HEK293 (cell line): ENCODE measurements around the gene ZDHHC11.

Experiments
- CTCF ChIA-PET: fragments of 350-600 bp; formaldehyde crosslinking; extraction: SDS; loops from one replicate; lab custom pipeline; 2021; ENCODE audit warnings: antibody characterized with exemption; lab: Yijun Ruan, JAX
- POLR2A ChIA-PET: fragments of 300-600 bp; formaldehyde crosslinking; extraction: SDS; loops from one replicate; lab custom pipeline; 2020; ENCODE audit warnings: antibody characterized with exemption, inconsistent platforms; lab: Yijun Ruan, JAX
- H3K27ac ChIP-seq: fragments of 200-500 bp; sonication (Bioruptor generic); 2 replicates; pipeline ENCODE4 v1.5.1; 2014; ENCODE audit warnings: low read depth, low read length, control low read depth, inconsistent platforms; ENCODE audit errors: extremely low read depth
- H3K36me3 ChIP-seq, 2 experiments: fragments of 200-500 bp in 1 of 2; sonication (Bioruptor generic) in 1 of 2; 1 replicate in 1 of 2; 2 replicates in 1 of 2; pipeline ENCODE4 v1.5.1; 2014 to 2017; ENCODE audit warnings: inconsistent platforms in 2 of 2, low read length in 2 of 2; ENCODE audit not compliant: control insufficient read depth in 2 of 2, insufficient read depth in 1 of 2
- H3K4me1 ChIP-seq: fragments of 200-500 bp; sonication (Bioruptor generic); 2 replicates; pipeline ENCODE4 v1.5.1; 2014; ENCODE audit warnings: mild to moderate bottlenecking, low read length, inconsistent platforms; ENCODE audit not compliant: control insufficient read depth, insufficient read depth
- H3K4me3 ChIP-seq: 2 replicates; pipeline ENCODE4 v1.5.1; 2011; ENCODE audit warnings: low read depth, mild to moderate bottlenecking, control low read depth, low read length, moderate library complexity
- H3K9me3 ChIP-seq: fragments of 200-500 bp; sonication (Bioruptor generic); 2 replicates; pipeline ENCODE4 v1.5.1; 2014; ENCODE audit warnings: low read depth, low read length, inconsistent platforms; ENCODE audit not compliant: control insufficient read depth, insufficient read depth
- GFI1B ChIP-seq: fragments of 450-650 bp; formaldehyde crosslinking; IDR thresholded peaks from 2 replicates; pipeline ENCODE4 v1.5.1; 2016; ENCODE audit warnings: missing biosample characterization, missing genetic modification characterization
- HOXD13 ChIP-seq: sonication (generic); formaldehyde crosslinking; IDR thresholded peaks from 2 replicates; pipeline ENCODE4 v1.8.0; 2022; ENCODE audit warnings: missing genetic modification reagents, borderline replicate concordance
- KLF1 ChIP-seq: fragments of 450-650 bp; formaldehyde crosslinking; IDR thresholded peaks from 2 replicates; pipeline ENCODE4 v1.5.1; 2016; ENCODE audit warnings: missing biosample characterization, missing genetic modification characterization
- KLF10 ChIP-seq: fragments of 450-650 bp; IDR thresholded peaks from 2 replicates; pipeline ENCODE4 v1.5.1; 2018; ENCODE audit warnings: missing biosample characterization, mild to moderate bottlenecking, missing genetic modification characterization
- KLF7 ChIP-seq: fragments of 450-650 bp; formaldehyde crosslinking; IDR thresholded peaks from 2 replicates; pipeline ENCODE4 v1.5.1; 2016; ENCODE audit warnings: missing biosample characterization, missing genetic modification characterization, borderline replicate concordance
- YY1 ChIP-seq: fragments of 450-650 bp; formaldehyde crosslinking; IDR thresholded peaks from 2 replicates; pipeline ENCODE4 v1.5.1; 2018; ENCODE audit warnings: missing biosample characterization, missing genetic modification characterization
- ZNF169 ChIP-seq: fragments of 450-650 bp; formaldehyde crosslinking; IDR thresholded peaks from 2 replicates; pipeline ENCODE4 v1.5.1; 2016; ENCODE audit warnings: missing biosample characterization, missing genetic modification characterization
- ZNF19 ChIP-seq: fragments of 450-650 bp; formaldehyde crosslinking; IDR thresholded peaks from 2 replicates; pipeline ENCODE4; 2016; ENCODE audit warnings: missing biosample characterization, missing genetic modification characterization, low read depth
- ZNF266 ChIP-seq: fragments of 450-650 bp; formaldehyde crosslinking; IDR thresholded peaks from 2 replicates; pipeline ENCODE4 v1.5.1; 2016; ENCODE audit warnings: missing biosample characterization, missing genetic modification characterization, low read depth
- ZNF391 ChIP-seq: fragments of 450-650 bp; formaldehyde crosslinking; IDR thresholded peaks from 2 replicates; pipeline ENCODE4 v1.5.1; 2016; ENCODE audit warnings: low read depth, missing biosample characterization, missing genetic modification characterization, borderline replicate concordance
- ZNF48 ChIP-seq: fragments of 450-650 bp; formaldehyde crosslinking; IDR thresholded peaks from 2 replicates; pipeline ENCODE4 v1.5.1; 2016; ENCODE audit warnings: missing biosample characterization, missing genetic modification characterization
- ZNF549 ChIP-seq: fragments of 450-650 bp; IDR thresholded peaks from 2 replicates; pipeline ENCODE4 v1.5.1; 2018; ENCODE audit warnings: missing biosample characterization, missing genetic modification characterization, mild to moderate bottlenecking, inconsistent platforms, moderate library complexity
- ZNF560 ChIP-seq: fragments of 450-650 bp; formaldehyde crosslinking; IDR thresholded peaks from 2 replicates; pipeline ENCODE4 v1.5.1; 2017; ENCODE audit warnings: missing biosample characterization, missing genetic modification characterization, borderline replicate concordance
- ZNF596 ChIP-seq: fragments of 450-650 bp; IDR thresholded peaks from 2 replicates; pipeline ENCODE4 v1.5.0; 2018; ENCODE audit warnings: missing biosample characterization, mild to moderate bottlenecking, missing genetic modification characterization, moderate library complexity
- ZNF600 ChIP-seq: fragments of 450-650 bp; formaldehyde crosslinking; IDR thresholded peaks from 2 replicates; pipeline ENCODE4 v1.5.1; 2016; ENCODE audit warnings: missing biosample characterization, missing genetic modification characterization
- ZSCAN23 ChIP-seq: fragments of 450-650 bp; formaldehyde crosslinking; IDR thresholded peaks from 2 replicates; pipeline ENCODE4 v1.5.1; 2016; ENCODE audit warnings: missing biosample characterization, missing genetic modification characterization
- TF ChIP-seq, protein P1 (sequence below): fragments of 450-650 bp; formaldehyde crosslinking; IDR thresholded peaks from 2 replicates; pipeline ENCODE4 v1.5.1; 2016; ENCODE audit warnings: missing biosample characterization, missing genetic modification characterization
- TF ChIP-seq, protein P2 (sequence below): fragments of 450-650 bp; formaldehyde crosslinking; IDR thresholded peaks from 2 replicates; pipeline ENCODE4 v1.5.1; 2017; ENCODE audit warnings: missing biosample characterization, missing genetic modification characterization
- TF ChIP-seq, protein P3 (sequence below): fragments of 450-650 bp; formaldehyde crosslinking; IDR thresholded peaks from 2 replicates; pipeline ENCODE4 v1.5.1; 2016; ENCODE audit warnings: missing biosample characterization, missing genetic modification characterization
- TF ChIP-seq, protein P4 (sequence below): fragments of 450-650 bp; formaldehyde crosslinking; IDR thresholded peaks from 2 replicates; pipeline ENCODE4 v1.5.1; 2016; ENCODE audit warnings: missing biosample characterization, missing genetic modification characterization
- TF ChIP-seq, protein P5 (sequence below): fragments of 450-650 bp; formaldehyde crosslinking; IDR thresholded peaks from 2 replicates; pipeline ENCODE4 v1.5.1; 2016; ENCODE audit warnings: missing biosample characterization, missing genetic modification characterization

Gene ZDHHC11

DNA sequence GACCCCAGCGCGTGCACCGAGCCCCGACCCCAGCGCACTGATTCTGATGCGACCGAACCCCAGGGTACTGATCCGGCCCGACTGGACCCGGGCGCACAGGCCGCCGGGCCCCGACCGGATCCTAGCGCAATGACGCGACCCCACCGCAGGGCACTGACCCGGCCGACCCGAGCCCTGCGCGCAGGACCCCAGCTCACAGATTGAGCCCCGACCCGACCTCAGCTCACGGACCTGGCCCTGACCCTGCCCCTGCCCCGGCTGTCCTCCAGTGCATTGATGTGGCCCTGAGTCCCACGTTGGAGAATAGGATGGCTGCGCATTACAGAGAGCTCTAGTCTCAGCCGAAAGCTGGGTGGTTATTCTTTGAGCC is 42.3 kb upstream of the ZDHHC11 start (continued):
- TF ChIP-seq, protein P1, sequence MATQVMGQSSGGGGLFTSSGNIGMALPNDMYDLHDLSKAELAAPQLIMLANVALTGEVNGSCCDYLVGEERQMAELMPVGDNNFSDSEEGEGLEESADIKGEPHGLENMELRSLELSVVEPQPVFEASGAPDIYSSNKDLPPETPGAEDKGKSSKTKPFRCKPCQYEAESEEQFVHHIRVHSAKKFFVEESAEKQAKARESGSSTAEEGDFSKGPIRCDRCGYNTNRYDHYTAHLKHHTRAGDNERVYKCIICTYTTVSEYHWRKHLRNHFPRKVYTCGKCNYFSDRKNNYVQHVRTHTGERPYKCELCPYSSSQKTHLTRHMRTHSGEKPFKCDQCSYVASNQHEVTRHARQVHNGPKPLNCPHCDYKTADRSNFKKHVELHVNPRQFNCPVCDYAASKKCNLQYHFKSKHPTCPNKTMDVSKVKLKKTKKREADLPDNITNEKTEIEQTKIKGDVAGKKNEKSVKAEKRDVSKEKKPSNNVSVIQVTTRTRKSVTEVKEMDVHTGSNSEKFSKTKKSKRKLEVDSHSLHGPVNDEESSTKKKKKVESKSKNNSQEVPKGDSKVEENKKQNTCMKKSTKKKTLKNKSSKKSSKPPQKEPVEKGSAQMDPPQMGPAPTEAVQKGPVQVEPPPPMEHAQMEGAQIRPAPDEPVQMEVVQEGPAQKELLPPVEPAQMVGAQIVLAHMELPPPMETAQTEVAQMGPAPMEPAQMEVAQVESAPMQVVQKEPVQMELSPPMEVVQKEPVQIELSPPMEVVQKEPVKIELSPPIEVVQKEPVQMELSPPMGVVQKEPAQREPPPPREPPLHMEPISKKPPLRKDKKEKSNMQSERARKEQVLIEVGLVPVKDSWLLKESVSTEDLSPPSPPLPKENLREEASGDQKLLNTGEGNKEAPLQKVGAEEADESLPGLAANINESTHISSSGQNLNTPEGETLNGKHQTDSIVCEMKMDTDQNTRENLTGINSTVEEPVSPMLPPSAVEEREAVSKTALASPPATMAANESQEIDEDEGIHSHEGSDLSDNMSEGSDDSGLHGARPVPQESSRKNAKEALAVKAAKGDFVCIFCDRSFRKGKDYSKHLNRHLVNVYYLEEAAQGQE: no peak
- no peak for TF ChIP-seq YY1
- TF ChIP-seq ZSCAN23 (tag by site-specific recombination): no peak
- no peak for TF ChIP-seq ZNF549 (tag by site-specific recombination)
- TF ChIP-seq ZNF266: no peak
- TF ChIP-seq, protein P2, sequence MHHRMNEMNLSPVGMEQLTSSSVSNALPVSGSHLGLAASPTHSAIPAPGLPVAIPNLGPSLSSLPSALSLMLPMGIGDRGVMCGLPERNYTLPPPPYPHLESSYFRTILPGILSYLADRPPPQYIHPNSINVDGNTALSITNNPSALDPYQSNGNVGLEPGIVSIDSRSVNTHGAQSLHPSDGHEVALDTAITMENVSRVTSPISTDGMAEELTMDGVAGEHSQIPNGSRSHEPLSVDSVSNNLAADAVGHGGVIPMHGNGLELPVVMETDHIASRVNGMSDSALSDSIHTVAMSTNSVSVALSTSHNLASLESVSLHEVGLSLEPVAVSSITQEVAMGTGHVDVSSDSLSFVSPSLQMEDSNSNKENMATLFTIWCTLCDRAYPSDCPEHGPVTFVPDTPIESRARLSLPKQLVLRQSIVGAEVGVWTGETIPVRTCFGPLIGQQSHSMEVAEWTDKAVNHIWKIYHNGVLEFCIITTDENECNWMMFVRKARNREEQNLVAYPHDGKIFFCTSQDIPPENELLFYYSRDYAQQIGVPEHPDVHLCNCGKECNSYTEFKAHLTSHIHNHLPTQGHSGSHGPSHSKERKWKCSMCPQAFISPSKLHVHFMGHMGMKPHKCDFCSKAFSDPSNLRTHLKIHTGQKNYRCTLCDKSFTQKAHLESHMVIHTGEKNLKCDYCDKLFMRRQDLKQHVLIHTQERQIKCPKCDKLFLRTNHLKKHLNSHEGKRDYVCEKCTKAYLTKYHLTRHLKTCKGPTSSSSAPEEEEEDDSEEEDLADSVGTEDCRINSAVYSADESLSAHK (tag by site-specific recombination): no peak
- no peak for TF ChIP-seq ZNF596 (tag by site-specific recombination)
- TF ChIP-seq, protein P3, sequence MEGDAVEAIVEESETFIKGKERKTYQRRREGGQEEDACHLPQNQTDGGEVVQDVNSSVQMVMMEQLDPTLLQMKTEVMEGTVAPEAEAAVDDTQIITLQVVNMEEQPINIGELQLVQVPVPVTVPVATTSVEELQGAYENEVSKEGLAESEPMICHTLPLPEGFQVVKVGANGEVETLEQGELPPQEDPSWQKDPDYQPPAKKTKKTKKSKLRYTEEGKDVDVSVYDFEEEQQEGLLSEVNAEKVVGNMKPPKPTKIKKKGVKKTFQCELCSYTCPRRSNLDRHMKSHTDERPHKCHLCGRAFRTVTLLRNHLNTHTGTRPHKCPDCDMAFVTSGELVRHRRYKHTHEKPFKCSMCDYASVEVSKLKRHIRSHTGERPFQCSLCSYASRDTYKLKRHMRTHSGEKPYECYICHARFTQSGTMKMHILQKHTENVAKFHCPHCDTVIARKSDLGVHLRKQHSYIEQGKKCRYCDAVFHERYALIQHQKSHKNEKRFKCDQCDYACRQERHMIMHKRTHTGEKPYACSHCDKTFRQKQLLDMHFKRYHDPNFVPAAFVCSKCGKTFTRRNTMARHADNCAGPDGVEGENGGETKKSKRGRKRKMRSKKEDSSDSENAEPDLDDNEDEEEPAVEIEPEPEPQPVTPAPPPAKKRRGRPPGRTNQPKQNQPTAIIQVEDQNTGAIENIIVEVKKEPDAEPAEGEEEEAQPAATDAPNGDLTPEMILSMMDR (tag by site-specific recombination): no peak

DNA sequence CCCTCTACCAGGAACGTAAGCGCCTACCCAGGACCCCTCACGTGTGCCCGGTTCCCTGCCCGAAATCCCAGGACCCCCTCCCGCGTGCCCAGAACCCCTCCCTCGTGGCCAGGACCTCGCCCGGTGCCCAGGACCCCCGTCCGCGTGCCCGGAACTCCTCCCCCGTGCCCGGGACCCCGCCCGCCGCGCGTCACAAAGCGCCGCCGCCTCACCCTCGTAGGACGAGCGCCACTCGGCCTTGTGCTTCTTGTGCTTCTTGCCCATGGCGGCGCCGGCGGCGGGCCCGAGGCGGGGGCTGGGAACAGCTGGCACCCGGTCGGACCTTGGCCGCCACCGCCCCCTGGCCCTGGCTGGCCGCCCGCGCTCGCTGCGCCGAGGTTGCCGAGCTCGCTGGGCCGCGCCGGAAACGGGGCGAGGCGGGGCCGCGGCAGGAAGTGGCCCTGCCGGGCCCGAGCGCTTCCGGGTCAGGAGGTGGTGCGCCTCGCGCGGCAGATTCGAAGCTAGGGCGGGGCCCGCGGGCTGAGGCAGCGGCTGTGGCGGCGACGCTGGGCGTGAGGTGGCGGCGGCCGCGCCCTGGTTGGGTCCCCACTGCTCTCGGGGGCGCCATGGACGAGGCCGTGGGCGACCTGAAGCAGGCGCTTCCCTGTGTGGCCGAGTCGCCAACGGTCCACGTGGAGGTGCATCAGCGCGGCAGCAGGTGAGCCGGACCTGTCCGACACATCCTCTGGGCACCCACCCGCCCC is 41.8 kb upstream of the ZDHHC11 start, which contains the start of the genes BRD9 and TRIP13:
TSS of gene BRD9 (minus strand) at position 408 of the 743 bp plus-strand sequence. CDS start at position 264, 144 bp downstream.
TSS of gene TRIP13 (plus strand) at position 491 of the 743 bp plus-strand sequence. CDS start at position 606, 115 bp downstream.
- CTCF ChIA-PET: interaction anchor here (1.0 to 3.5 kb wide), 3 partner anchors 10 to 22 kb away, joined by 3 to 18 read pairs (median 11); no protein-coding TSS in a partner anchor
- H3K9me3 ChIP-seq: no peaks in the 10 kb centered on the region
- peak within 1 kb of the TSS; percentile 90 for H3K4me3 ChIP-seq
- peak within 1 kb of the TSS; percentile 86 for H3K27ac ChIP-seq
- H3K36me3 ChIP-seq: peaks cover 48 to 76% of the 10 kb centered on the region in 2 experiments
- H3K4me1 ChIP-seq: peaks cover 7% of the 10 kb centered on the region; the same call in 1 of the 2 replicates
- POLR2A ChIA-PET: interaction anchor here (0.6 to 1.7 kb wide), 13 partner anchors 9 to 621 kb away, joined by 3 to 5 read pairs (median 4); partner anchors contain the start of genes PDCD6 and TPPP
- TF ChIP-seq KLF7 (tag by site-specific recombination): peak; percentile 55; the same call in 1 of the 2 replicates
- TF ChIP-seq, protein P4, sequence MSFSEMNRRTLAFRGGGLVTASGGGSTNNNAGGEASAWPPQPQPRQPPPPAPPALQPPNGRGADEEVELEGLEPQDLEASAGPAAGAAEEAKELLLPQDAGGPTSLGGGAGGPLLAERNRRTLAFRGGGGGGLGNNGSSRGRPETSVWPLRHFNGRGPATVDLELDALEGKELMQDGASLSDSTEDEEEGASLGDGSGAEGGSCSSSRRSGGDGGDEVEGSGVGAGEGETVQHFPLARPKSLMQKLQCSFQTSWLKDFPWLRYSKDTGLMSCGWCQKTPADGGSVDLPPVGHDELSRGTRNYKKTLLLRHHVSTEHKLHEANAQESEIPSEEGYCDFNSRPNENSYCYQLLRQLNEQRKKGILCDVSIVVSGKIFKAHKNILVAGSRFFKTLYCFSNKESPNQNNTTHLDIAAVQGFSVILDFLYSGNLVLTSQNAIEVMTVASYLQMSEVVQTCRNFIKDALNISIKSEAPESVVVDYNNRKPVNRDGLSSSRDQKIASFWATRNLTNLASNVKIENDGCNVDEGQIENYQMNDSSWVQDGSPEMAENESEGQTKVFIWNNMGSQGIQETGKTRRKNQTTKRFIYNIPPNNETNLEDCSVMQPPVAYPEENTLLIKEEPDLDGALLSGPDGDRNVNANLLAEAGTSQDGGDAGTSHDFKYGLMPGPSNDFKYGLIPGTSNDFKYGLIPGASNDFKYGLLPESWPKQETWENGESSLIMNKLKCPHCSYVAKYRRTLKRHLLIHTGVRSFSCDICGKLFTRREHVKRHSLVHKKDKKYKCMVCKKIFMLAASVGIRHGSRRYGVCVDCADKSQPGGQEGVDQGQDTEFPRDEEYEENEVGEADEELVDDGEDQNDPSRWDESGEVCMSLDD (tag by site-specific recombination): peak; percentile 39; the same call in 1 of the 2 replicates
- peak; percentile 71 for TF ChIP-seq KLF10 (tag by site-specific recombination)
- no peak for TF ChIP-seq ZNF19 (tag by site-specific recombination)
- no peak for TF ChIP-seq HOXD13 (CRISPR knock-in tag)
- no peak for TF ChIP-seq GFI1B
- no peak for TF ChIP-seq ZNF600
- TF ChIP-seq, protein P5, sequence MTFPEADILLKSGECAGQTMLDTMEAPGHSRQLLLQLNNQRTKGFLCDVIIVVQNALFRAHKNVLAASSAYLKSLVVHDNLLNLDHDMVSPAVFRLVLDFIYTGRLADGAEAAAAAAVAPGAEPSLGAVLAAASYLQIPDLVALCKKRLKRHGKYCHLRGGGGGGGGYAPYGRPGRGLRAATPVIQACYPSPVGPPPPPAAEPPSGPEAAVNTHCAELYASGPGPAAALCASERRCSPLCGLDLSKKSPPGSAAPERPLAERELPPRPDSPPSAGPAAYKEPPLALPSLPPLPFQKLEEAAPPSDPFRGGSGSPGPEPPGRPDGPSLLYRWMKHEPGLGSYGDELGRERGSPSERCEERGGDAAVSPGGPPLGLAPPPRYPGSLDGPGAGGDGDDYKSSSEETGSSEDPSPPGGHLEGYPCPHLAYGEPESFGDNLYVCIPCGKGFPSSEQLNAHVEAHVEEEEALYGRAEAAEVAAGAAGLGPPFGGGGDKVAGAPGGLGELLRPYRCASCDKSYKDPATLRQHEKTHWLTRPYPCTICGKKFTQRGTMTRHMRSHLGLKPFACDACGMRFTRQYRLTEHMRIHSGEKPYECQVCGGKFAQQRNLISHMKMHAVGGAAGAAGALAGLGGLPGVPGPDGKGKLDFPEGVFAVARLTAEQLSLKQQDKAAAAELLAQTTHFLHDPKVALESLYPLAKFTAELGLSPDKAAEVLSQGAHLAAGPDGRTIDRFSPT (tag by site-specific recombination): peak; percentile 57; the same call in 1 of the 2 replicates
- TF ChIP-seq ZNF560: no peak
- no peak for TF ChIP-seq ZNF48 (tag by site-specific recombination)
- no peak for TF ChIP-seq ZNF169
- no peak for TF ChIP-seq ZNF391 (tag by site-specific recombination)
- TF ChIP-seq KLF1: peak; percentile 62
